Gastroesophageal sphincter (tissue), 4 donors: ENCODE data around the gene ABCC12. TPM values are rescaled to one million over a fixed set of nuclear protein-coding genes. Genes with fewer than 3 reads are reported as not detected.

Experiments used
- ATAC-seq: fragments of 150-250 bp; one replicate; pipeline ENCODE4 v1.9.1; 2016; ENCODE audit warnings: mild to moderate bottlenecking, moderate library complexity
- H3K27ac ChIP-seq, 4 donors: fragments of 200-600 bp; sonication (generic) in 3 of 4; 1 replicate in 3 of 4; 2 replicates in 1 of 4; pipeline ENCODE4 v1.5.1; 2016 to 2019
- H3K27me3 ChIP-seq: fragments of 200-600 bp; sonication (generic); one replicate; pipeline ENCODE4 v1.5.1; 2019
- H3K36me3 ChIP-seq, 2 donors: fragments of 200-600 bp; sonication (generic); one replicate each; pipeline ENCODE4 v1.5.1; 2019; ENCODE audit warnings: control low read depth in 1 of 2
- H3K4me1 ChIP-seq, 3 donors: fragments of 200-600 bp; sonication (generic); 1 replicate in 2 of 3; 2 replicates in 1 of 3; pipeline ENCODE4 v1.5.1; 2016 to 2019; ENCODE audit warnings: control low read depth in 2 of 3
- H3K4me3 ChIP-seq, 2 donors: fragments of 200-600 bp; sonication (generic); one replicate each; pipeline ENCODE4 v1.5.1; 2019; ENCODE audit warnings: mild to moderate bottlenecking in 1 of 2, moderate library complexity in 1 of 2
- H3K9me3 ChIP-seq, 3 donors: fragments of 200-600 bp; sonication (generic); one replicate each; pipeline ENCODE4 v1.5.1; 2017 to 2019; ENCODE audit warnings: control low read depth in 2 of 3
- CTCF ChIP-seq, 4 experiments: fragments of 200-600 bp in 2 of 4; fragments of 450-650 bp in 2 of 4; sonication (generic) in 1 of 4; IDR thresholded peaks; one replicate each; pipeline ENCODE4 v1.5.1; 2017 to 2019; ENCODE audit warnings: antibody characterized with exemption in 4 of 4, mild to moderate bottlenecking in 2 of 4, moderate library complexity in 2 of 4
- EP300 ChIP-seq: sonication (generic); formaldehyde crosslinking; IDR thresholded peaks from one replicate; pipeline ENCODE4 v1.6.1; 2017; ENCODE audit warnings: antibody characterized with exemption, mild to moderate bottlenecking
- POLR2A ChIP-seq, 2 donors: fragments of 450-650 bp; IDR thresholded peaks; one replicate each; pipeline ENCODE4 v1.6.1; 2017; ENCODE audit warnings: antibody characterized with exemption in 2 of 2, mild to moderate bottlenecking in 2 of 2, moderate library complexity in 1 of 2
- POLR2AphosphoS5 ChIP-seq: sonication (generic); formaldehyde crosslinking; IDR thresholded peaks from one replicate; pipeline ENCODE4 v1.6.1; 2017; ENCODE audit warnings: antibody characterized with exemption
- WGBS, 2 donors: methylation state at CpG; one replicate each; pipeline ENCODE4 v1.1.5; 2018; ENCODE audit warnings: low coverage in 1 of 2; 5-methylcytosine and 5-hydroxymethylcytosine counted together
- total RNA-seq, 4 donors: library from RNA; depleted of rRNA; stranded (reverse); fragments of >200 nt; gene quantifications; one replicate each; pipeline ENCODE4 v1.1.0, GENCODE V29; 2016

ABCC12 gene
- total RNA-seq, 4 donors from 2014 or later = not detected

DNA sequence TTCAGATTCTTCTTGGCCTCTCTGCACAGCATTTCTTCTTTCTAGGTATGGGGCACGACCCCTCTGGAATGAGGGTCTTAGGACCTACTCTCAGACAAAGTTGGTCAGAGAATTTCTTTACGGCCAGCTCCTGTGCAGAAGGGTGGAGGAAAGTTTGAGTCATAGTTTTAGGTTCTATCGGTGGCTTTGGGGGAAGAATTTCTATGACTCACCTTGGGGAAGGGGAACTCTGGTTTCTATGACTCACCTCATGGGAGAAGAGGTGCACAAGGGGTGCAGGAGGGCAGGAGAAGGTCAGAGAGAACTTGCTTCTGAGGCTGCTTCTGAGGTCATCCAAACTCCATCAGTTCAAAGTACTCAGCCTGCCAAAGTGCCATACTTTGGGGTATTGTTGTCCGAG, 2.5 kb upstream of the ABCC12 start:
- Histone ChIP-seq H3K27me3 (peaks cover 45% of the 10 kb centered on the region), H3K27ac (no peak overlapping the region), H3K4me1 (peaks cover 0 to 7% (median 0%) of the 10 kb centered on the region in 3 donors), H3K4me3 (no peak overlapping the region), H3K9me3 (no peaks in the 10 kb centered on the region), H3K36me3 (no peaks in the 10 kb centered on the region)
- WGBS, 2 donors = 50 to 92% methylated on average over 1 to 2 of the region's 4 CpGs
- ATAC-seq = no peak
- TF ChIP-seq POLR2AphosphoS5 (no peak), EP300 (no peak), CTCF (IDR thresholded peaks at IDR 0.05) (no peak), POLR2A (IDR thresholded peaks at IDR 0.05) (no peak)

GRCh38 chr16:48157794-48158193, 2.0 kb upstream of the ABCC12 start:
- no peak for ATAC-seq
- Histone ChIP-seq H3K4me3 (no peak overlapping the region), H3K27me3 (peaks cover 40% of the 10 kb centered on the region), H3K36me3 (no peaks in the 10 kb centered on the region), H3K27ac (no peak overlapping the region), H3K4me1 (peaks cover 0 to 7% (median 0%) of the 10 kb centered on the region in 3 donors), H3K9me3 (no peaks in the 10 kb centered on the region)
- WGBS, 2 donors = 78 to 79% methylated on average over 3 to 4 of the region's 4 CpGs
- TF ChIP-seq CTCF (IDR thresholded peaks at IDR 0.05) (no peak), POLR2AphosphoS5 (no peak), POLR2A (IDR thresholded peaks at IDR 0.05) (no peak), EP300 (no peak)

DNA sequence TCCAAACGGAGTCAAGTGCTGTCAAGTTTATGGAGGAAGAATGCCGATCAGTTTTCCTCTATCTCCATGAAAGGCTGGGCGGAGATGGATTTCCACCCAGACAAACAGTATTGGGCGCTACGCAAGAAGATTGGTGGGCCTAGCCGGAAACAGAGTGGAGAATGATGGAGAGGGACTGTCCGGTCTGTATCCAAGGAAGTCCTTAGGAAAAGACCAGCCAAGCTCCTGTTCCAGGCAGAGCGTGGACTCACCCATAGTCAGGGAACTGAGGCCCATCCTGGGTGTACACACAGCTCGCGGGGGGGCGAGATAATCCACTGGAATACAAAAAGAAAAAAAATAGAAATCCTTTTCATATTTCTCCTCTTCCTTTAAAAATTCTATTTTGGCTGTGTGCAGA, 1.5 kb upstream of the ABCC12 start:
- no peaks in the 10 kb centered on the region for H3K9me3 ChIP-seq
- H3K27ac ChIP-seq = no peak overlapping the region
- WGBS, 2 donors = 47 to 66% methylated on average over 3 to 6 of the region's 11 CpGs
- H3K27me3 ChIP-seq = peaks cover 39% of the 10 kb centered on the region
- TF ChIP-seq POLR2AphosphoS5 (no peak), CTCF (IDR thresholded peaks at IDR 0.05) (no peak), EP300 (no peak), POLR2A (IDR thresholded peaks at IDR 0.05) (no peak)
- H3K4me3 ChIP-seq = no peak overlapping the region
- ATAC-seq = no peak
- H3K4me1 ChIP-seq = peaks cover 0 to 7% (median 0%) of the 10 kb centered on the region in 3 donors
- H3K36me3 ChIP-seq = no peaks in the 10 kb centered on the region

DNA sequence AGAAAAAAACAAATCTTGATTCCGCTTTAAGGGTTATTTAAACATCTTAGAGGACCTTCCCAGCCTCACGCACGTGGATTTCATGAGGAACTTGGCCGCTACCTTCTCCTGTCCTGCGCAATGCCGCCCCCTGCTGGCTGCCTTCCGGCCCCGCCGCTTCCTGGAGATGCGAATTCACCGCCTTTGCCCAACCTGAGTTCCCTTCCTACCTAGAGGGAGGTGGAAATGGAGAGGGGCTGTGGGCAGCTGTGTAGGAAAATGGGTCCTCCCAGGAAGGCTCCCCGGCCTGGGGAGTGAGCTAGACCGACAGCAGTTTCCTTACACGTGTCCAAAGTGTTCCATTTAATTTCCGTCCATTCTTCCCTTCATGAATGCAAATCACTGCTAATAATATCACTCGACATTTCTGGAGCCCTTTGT, 1.0 kb upstream of the ABCC12 start:
- TF ChIP-seq POLR2AphosphoS5 (no peak), EP300 (no peak), CTCF (IDR thresholded peaks at IDR 0.05) (peak; percentile 55 to 93 (median 78)), POLR2A (IDR thresholded peaks at IDR 0.05) (no peak)
- no peak overlapping the region for H3K27ac ChIP-seq
- WGBS, 2 donors = 6 to 25% methylated on average over 2 to 16 of the region's 16 CpGs
- H3K27me3 ChIP-seq = peaks cover 39% of the 10 kb centered on the region
- peaks cover 0 to 7% (median 0%) of the 10 kb centered on the region in 3 donors for H3K4me1 ChIP-seq
- ATAC-seq = peak; percentile 19
- H3K4me3 ChIP-seq = no peak overlapping the region
- H3K36me3 ChIP-seq = no peaks in the 10 kb centered on the region
- H3K9me3 ChIP-seq = no peaks in the 10 kb centered on the region

DNA sequence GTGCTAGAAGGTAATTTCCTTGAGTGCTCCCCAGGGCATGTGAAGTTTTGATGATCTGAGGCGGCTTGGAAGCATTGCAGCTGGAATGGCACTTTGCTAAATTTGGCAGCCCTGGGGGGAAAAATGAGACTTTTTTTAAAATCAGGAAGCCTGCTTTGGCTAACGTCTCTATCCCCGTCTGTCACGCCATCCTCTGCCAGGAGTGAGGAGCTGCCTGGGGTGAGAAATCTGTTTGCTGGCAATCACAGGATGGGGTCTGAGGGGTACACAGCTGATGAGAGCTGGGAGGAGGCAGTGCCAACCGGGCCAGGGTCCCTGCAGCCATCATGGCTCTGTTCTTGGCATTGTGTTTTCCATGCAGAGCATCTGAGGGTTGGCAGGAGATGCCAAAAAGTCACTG, 2.0 kb downstream of the ABCC12 start:
- H3K4me3 ChIP-seq = no peak overlapping the region
- ATAC-seq = no peak
- no peaks in the 10 kb centered on the region for H3K36me3 ChIP-seq
- peaks cover 45% of the 10 kb centered on the region for H3K27me3 ChIP-seq
- peaks cover 0 to 8% (median 0%) of the 10 kb centered on the region in 3 donors for H3K9me3 ChIP-seq
- H3K27ac ChIP-seq = no peak overlapping the region
- WGBS, 2 donors = 20 to 30% methylated on average over 1 to 3 of the region's 5 CpGs
- H3K4me1 ChIP-seq = peaks cover 0 to 7% (median 0%) of the 10 kb centered on the region in 3 donors
- no peak for TF ChIP-seq EP300
- no peak for TF ChIP-seq POLR2A (IDR thresholded peaks at IDR 0.05)
- TF ChIP-seq POLR2AphosphoS5 = no peak
- no peak for TF ChIP-seq CTCF (IDR thresholded peaks at IDR 0.05)
